Measurements from ENCODE around the gene PHF1. TPM values are rescaled to one million over a fixed set of nuclear protein-coding genes. Genes with fewer than 3 reads are reported as not detected.

The PHF1 gene
- total and polyA plus RNA-seq, 8 donors = 28.5 to 192 (median 56.0) TPM

GRCh38 chr6:33424855-33425667 is 14.2 kb downstream of the PHF1 start:
- intact Hi-C loops (cut with DNase I) = no loop called here
- no peak for TF ChIP-seq CTCF (IDR thresholded peaks at IDR 0.05)

GRCh38 chr6:33425668-33426577 is 15.1 kb downstream of the PHF1 start:
- intact Hi-C loops (cut with DNase I) = no loop called here

More at GRCh38 chr6:33424855-33425667, 14.2 kb downstream of the PHF1 start:
- peaks cover 0 to 8% (median 0%) of the 10 kb centered on the region in 3 donors for H3K4me1 ChIP-seq
- peak overlapping the region; percentile 18 to 63 (median 52) for H3K4me3 ChIP-seq
- FAIRE-seq (no peak), ATAC-seq (peak; percentile 0 to 4 (median 2)), DNase-seq (peak in 1 of 6 donors; percentile 46)
- H3K27me3 ChIP-seq = no peaks in the 10 kb centered on the region
- H3K36me3 ChIP-seq = no peaks in the 10 kb centered on the region
- H3K9me3 ChIP-seq = no peaks in the 10 kb centered on the region
- peak overlapping the region; percentile 76 to 93 (median 90) for H3K27ac ChIP-seq
- 14 to 15% methylated on average over 12 of the region's 12 CpGs for WGBS, 2 donors

GRCh38 chr6:33426590-33427511 is 16.0 kb downstream of the PHF1 start:
- Histone ChIP-seq H3K27me3 (no peaks in the 10 kb centered on the region), H3K9me3 (no peaks in the 10 kb centered on the region), H3K36me3 (no peaks in the 10 kb centered on the region), H3K4me1 (peaks cover 0 to 8% (median 0%) of the 10 kb centered on the region in 3 donors), H3K4me3 (peak overlapping the region in 3 of 4 donors; percentile 27 to 63 (median 51)), H3K27ac (peak overlapping the region in 3 of 4 donors; percentile 88 to 93 (median 92))
- DNase-seq (no peak), ATAC-seq (no peak), FAIRE-seq (no peak)
- WGBS, 2 donors = 6 to 16% methylated on average over 12 of the region's 12 CpGs
- intact Hi-C loops (cut with DNase I) = no loop called here
- TF ChIP-seq CTCF (IDR thresholded peaks at IDR 0.05) = no peak

More at GRCh38 chr6:33425668-33426577, 15.1 kb downstream of the PHF1 start:
- peak; percentile 7 to 39 (median 26) for TF ChIP-seq CTCF (IDR thresholded peaks at IDR 0.05)
- Histone ChIP-seq H3K4me1 (peaks cover 0 to 8% (median 0%) of the 10 kb centered on the region in 3 donors), H3K36me3 (no peaks in the 10 kb centered on the region), H3K27ac (peak overlapping the region; percentile 76 to 93 (median 90)), H3K27me3 (no peaks in the 10 kb centered on the region), H3K4me3 (peak overlapping the region; percentile 18 to 63 (median 52)), H3K9me3 (no peaks in the 10 kb centered on the region)
- DNase-seq (peak; percentile 82 to 92 (median 89)), FAIRE-seq (no peak), ATAC-seq (peak; percentile 76 to 84 (median 82))
- WGBS, 2 donors = 1 to 2% methylated on average over 18 to 43 of the region's 43 CpGs

GRCh38 chr6:33427585-33428223 is 16.9 kb downstream of the PHF1 start:
- ATAC-seq = peak; percentile 4 to 38 (median 14)

More at GRCh38 chr6:33427585-33428223, 16.9 kb downstream of the PHF1 start:
- TF ChIP-seq CTCF (IDR thresholded peaks at IDR 0.05) = no peak
- FAIRE-seq (no peak), DNase-seq (peak; percentile 50 to 87 (median 68))
- Histone ChIP-seq H3K27me3 (no peaks in the 10 kb centered on the region), H3K36me3 (no peaks in the 10 kb centered on the region), H3K9me3 (no peaks in the 10 kb centered on the region), H3K4me3 (peak overlapping the region; percentile 27 to 52 (median 40)), H3K4me1 (peaks cover 0 to 8% (median 0%) of the 10 kb centered on the region in 3 donors), H3K27ac (peak overlapping the region in 2 of 4 donors; percentile 19 to 93)
- 1% methylated on average over 21 to 72 of the region's 79 CpGs for WGBS, 2 donors
- intact Hi-C loops (cut with DNase I) = no loop called here
